Measurements from ENCODE around the gene WDR18.

DNA sequence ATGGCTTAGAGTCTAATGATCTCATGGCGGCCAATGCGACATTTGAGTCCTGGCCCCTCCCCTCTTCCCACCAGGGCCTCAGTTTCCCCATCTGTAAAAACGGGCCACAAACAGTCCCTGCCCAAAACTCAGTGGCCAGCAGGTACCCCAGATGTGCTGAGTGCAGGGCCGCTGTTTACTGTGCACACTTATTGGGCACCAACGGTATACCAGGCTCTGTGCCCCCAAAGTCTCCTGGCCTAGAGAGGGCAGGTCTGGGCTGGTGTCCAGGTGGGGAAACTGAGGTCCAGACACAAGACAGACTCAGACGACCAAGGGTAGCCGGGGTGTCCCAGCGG, 23.6 kb upstream of the WDR18 start:
- TF ChIP-seq, protein P1, sequence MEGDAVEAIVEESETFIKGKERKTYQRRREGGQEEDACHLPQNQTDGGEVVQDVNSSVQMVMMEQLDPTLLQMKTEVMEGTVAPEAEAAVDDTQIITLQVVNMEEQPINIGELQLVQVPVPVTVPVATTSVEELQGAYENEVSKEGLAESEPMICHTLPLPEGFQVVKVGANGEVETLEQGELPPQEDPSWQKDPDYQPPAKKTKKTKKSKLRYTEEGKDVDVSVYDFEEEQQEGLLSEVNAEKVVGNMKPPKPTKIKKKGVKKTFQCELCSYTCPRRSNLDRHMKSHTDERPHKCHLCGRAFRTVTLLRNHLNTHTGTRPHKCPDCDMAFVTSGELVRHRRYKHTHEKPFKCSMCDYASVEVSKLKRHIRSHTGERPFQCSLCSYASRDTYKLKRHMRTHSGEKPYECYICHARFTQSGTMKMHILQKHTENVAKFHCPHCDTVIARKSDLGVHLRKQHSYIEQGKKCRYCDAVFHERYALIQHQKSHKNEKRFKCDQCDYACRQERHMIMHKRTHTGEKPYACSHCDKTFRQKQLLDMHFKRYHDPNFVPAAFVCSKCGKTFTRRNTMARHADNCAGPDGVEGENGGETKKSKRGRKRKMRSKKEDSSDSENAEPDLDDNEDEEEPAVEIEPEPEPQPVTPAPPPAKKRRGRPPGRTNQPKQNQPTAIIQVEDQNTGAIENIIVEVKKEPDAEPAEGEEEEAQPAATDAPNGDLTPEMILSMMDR (IDR thresholded peaks at IDR 0.05), result no peak
- no peak for TF ChIP-seq POLR2A (IDR thresholded peaks at IDR 0.05)

Measured in vagina (tissue), 2 donors.